Progenitor cell of endocrine pancreas (in vitro differentiated cells): ENCODE data around the gene FBXL7. TPM values are rescaled to one million over a fixed set of nuclear protein-coding genes. Genes with fewer than 3 reads are reported as not detected.

Source experiments
- DNase-seq: peaks from one replicate; pipeline ENCODE4 v3.0.0; 2021; ENCODE audit warnings: low spot score; ENCODE audit not compliant: unreplicated experiment
- H3K27ac Mint-ChIP-seq: 2 replicates; pipeline ENCODE4 v1.8.0; 2021; ENCODE audit warnings: mild to moderate bottlenecking, moderate library complexity, mixed read lengths
- H3K27me3 Mint-ChIP-seq: 2 replicates; pipeline ENCODE4 v1.8.0; 2021; ENCODE audit warnings: mixed read lengths
- H3K36me3 Mint-ChIP-seq: 2 replicates; pipeline ENCODE4 v1.8.0; 2022; ENCODE audit warnings: mixed read lengths; ENCODE audit not compliant: insufficient read depth
- H3K4me1 Mint-ChIP-seq: 2 replicates; pipeline ENCODE4 v1.8.0; 2021; ENCODE audit warnings: low read depth, mixed read lengths
- H3K4me3 Mint-ChIP-seq: 2 replicates; pipeline ENCODE4 v1.8.0; 2021; ENCODE audit warnings: low read depth, mild to moderate bottlenecking, moderate library complexity, mixed read lengths
- H3K9me3 Mint-ChIP-seq: 2 replicates; pipeline ENCODE4 v1.8.0; 2021; ENCODE audit warnings: low read depth, mixed read lengths
- total RNA-seq: library from RNA; stranded (reverse); gene quantifications from 2 replicates; pipeline ENCODE4 v1.2.1, GENCODE V29; 2021
- TF ChIP-seq, protein P1 (sequence below): fragments of 200-600 bp; sonication (generic); IDR thresholded peaks from one replicate; pipeline ENCODE4 v1.5.0; 2021; ENCODE audit warnings: antibody characterized with exemption, mild to moderate bottlenecking; ENCODE audit not compliant: unreplicated experiment

The FBXL7 gene
- total RNA-seq, 1 donor from 2014 or later = 15.4 TPM

DNA sequence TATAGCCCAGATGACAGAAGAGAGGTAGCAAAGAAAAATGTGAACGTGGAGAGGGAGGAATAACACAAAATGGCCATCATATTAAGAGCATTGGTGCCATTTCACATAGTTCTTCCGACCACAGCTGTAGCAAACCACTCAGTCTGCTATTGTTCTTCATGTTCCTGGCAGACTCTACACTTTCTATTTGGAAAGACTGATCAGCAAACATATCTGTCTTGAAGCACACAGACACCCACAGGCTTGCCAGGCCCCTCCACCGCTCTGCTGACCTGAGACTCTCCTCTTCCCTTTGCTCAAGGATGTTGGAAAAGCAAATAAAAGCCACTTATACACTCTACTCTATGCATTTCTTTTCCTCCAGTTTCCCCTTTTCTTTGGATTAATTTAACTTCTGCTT lies 298.0 kb downstream of the FBXL7 start:
- H3K4me1 Mint-ChIP-seq = peaks cover 18% of the 10 kb centered on the region
- no peaks in the 10 kb centered on the region for H3K27me3 Mint-ChIP-seq
- peaks cover 1% of the 10 kb centered on the region for H3K36me3 Mint-ChIP-seq
- TF ChIP-seq, protein P1, sequence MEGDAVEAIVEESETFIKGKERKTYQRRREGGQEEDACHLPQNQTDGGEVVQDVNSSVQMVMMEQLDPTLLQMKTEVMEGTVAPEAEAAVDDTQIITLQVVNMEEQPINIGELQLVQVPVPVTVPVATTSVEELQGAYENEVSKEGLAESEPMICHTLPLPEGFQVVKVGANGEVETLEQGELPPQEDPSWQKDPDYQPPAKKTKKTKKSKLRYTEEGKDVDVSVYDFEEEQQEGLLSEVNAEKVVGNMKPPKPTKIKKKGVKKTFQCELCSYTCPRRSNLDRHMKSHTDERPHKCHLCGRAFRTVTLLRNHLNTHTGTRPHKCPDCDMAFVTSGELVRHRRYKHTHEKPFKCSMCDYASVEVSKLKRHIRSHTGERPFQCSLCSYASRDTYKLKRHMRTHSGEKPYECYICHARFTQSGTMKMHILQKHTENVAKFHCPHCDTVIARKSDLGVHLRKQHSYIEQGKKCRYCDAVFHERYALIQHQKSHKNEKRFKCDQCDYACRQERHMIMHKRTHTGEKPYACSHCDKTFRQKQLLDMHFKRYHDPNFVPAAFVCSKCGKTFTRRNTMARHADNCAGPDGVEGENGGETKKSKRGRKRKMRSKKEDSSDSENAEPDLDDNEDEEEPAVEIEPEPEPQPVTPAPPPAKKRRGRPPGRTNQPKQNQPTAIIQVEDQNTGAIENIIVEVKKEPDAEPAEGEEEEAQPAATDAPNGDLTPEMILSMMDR = no peak
- H3K4me3 Mint-ChIP-seq = no peak overlapping the region
- no peak for DNase-seq
- no peak overlapping the region for H3K27ac Mint-ChIP-seq
- peaks cover 10% of the 10 kb centered on the region for H3K9me3 Mint-ChIP-seq

DNA sequence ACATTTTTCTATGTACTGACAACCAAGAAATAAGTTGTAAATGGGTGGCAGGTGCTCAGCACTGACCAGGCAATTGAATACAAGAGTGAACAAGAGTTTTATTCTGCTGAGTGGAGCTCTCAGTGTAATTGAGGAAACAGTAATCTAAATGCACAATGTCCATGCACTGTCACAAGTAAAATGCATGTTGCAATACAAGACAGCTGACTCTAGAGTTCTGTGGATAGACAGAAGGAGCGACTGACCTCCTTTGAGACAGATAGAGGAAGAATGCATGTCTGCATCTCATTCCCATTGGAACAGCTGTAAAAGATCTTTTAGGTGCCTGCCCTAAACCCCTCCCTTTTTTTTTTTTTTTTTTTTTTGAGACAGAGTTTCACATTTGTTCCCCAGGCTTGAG lies 299.0 kb downstream of the FBXL7 start:
- Mint-ChIP-seq H3K4me3 (no peak overlapping the region), H3K27ac (no peak overlapping the region), H3K9me3 (peaks cover 20% of the 10 kb centered on the region), H3K4me1 (peaks cover 16% of the 10 kb centered on the region), H3K36me3 (peaks cover 3% of the 10 kb centered on the region), H3K27me3 (no peaks in the 10 kb centered on the region)
- DNase-seq = no peak
- TF ChIP-seq, protein P1 = no peak

DNA sequence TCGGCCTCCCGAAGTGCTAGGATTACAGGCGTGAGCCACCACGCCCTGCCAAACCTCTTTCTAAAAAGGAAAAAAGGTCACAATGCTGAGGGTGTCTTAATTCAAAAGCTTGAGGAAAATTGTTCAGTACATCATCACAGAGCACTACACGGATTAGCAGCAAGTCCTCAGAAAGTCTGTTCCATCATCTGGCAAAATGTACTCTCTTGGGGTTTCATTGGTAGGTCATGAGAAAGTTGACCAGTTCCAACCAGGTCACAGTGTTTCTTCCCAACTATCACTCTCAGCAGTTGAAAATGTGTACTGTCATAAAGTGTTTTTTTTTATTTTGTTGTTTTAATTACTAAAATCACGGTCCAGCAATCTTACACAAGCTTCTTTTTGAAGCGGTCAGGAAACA lies 299.6 kb downstream of the FBXL7 start:
- no peak for DNase-seq
- Mint-ChIP-seq H3K9me3 (peaks cover 21% of the 10 kb centered on the region), H3K27ac (no peak overlapping the region), H3K4me3 (no peak overlapping the region), H3K27me3 (no peaks in the 10 kb centered on the region), H3K4me1 (peaks cover 10% of the 10 kb centered on the region), H3K36me3 (peaks cover 3% of the 10 kb centered on the region)
- TF ChIP-seq, protein P1 = no peak

DNA sequence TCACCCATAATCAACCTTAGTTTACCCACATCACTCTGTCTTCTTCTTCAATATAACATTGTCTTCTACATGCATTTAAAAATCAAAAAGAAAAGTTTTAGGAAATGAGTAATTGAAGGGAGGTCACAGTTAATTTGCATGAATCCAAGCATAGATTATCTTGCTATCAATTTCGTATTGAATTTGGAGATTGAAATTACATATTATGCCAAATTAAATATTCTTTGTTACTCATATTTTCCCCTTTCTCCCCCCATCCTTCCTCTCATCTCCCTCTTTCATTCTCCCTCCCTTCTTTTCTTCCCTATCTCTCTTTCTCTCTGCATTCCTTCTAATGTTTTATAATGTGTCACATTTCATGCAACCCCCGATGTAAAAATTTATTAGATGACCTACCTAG lies 303.3 kb downstream of the FBXL7 start:
- no peaks in the 10 kb centered on the region for H3K27me3 Mint-ChIP-seq

DNA sequence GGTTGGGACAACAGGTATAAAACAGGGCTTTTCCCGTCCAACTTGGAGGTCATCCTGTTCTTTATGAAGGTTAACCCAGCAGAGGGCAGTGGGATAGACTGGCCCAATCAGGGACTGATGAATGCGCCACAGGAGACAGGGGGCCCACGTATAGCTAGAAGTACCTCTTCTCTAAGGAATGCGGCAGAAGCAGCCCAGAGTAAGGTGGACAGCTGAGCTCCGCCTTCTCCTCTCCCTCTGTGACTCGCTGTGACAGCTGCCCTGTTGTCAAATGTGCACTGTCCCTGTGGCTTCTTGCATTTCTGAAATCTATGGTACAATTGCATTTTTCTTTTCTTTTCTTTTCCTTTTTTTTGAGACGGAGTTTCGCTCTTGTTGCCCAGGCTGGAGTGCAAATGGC lies 306.6 kb downstream of the FBXL7 start:
- H3K27ac Mint-ChIP-seq = no peak overlapping the region
- peaks cover 6% of the 10 kb centered on the region for H3K36me3 Mint-ChIP-seq
- no peak overlapping the region for H3K4me3 Mint-ChIP-seq

More for the DNA sequence above, 303.3 kb downstream of the FBXL7 start:
- H3K27ac Mint-ChIP-seq = no peak overlapping the region
- H3K36me3 Mint-ChIP-seq = peaks cover 6% of the 10 kb centered on the region
- H3K4me1 Mint-ChIP-seq = peaks cover 2% of the 10 kb centered on the region
- DNase-seq = no peak
- H3K9me3 Mint-ChIP-seq = peaks cover 25% of the 10 kb centered on the region
- TF ChIP-seq, protein P1 = no peak
- H3K4me3 Mint-ChIP-seq = no peak overlapping the region

More for the DNA sequence above, 306.6 kb downstream of the FBXL7 start:
- Mint-ChIP-seq H3K9me3 (peaks cover 25% of the 10 kb centered on the region), H3K4me1 (peaks cover 2% of the 10 kb centered on the region), H3K27me3 (no peaks in the 10 kb centered on the region)
- TF ChIP-seq, protein P1 = no peak
- no peak for DNase-seq
